ENCODE results near the gene SERPINA1. TPM values are rescaled to one million over a fixed set of nuclear protein-coding genes. Genes with fewer than 3 reads are reported as not detected.

Gene SERPINA1
- total RNA-seq, 1 donor from 2014 or later, result 4.4 TPM

- intact Hi-C loops (cut with micrococcal nuclease), result no loop called here
- no peak for TF ChIP-seq CTCF (IDR thresholded peaks at IDR 0.05; ENCODE audit: borderline replicate concordance)
- Histone ChIP-seq H3K9me3 (replicated peaks) (peaks cover 45% of the 10 kb centered on the region), H3K4me1 (no peaks in the 10 kb centered on the region), H3K36me3 (no peaks in the 10 kb centered on the region), H3K27ac (replicated peaks) (no peak overlapping the region), H3K4me3 (no peak overlapping the region), H3K27me3 (ENCODE audit: low read depth) (peaks cover 62% of the 10 kb centered on the region)
- no peak for DNase-seq
Measured at GRCh38 chr14:94408546-94409095, 20.2 kb upstream of the SERPINA1 start.

GRCh38 chr14:94407906-94408305, 19.5 kb upstream of the SERPINA1 start:
- Histone ChIP-seq H3K9me3 (replicated peaks) (peaks cover 45% of the 10 kb centered on the region), H3K27me3 (ENCODE audit: low read depth) (peaks cover 61% of the 10 kb centered on the region), H3K36me3 (no peaks in the 10 kb centered on the region), H3K27ac (replicated peaks) (no peak overlapping the region), H3K4me1 (no peaks in the 10 kb centered on the region), H3K4me3 (no peak overlapping the region)
- TF ChIP-seq CTCF (IDR thresholded peaks at IDR 0.05; ENCODE audit: borderline replicate concordance), result no peak
- intact Hi-C loops (cut with micrococcal nuclease), result no loop called here
- DNase-seq, result no peak

GRCh38 chr14:94406910-94407309, 18.5 kb upstream of the SERPINA1 start:
- Histone ChIP-seq H3K27me3 (ENCODE audit: low read depth) (peaks cover 61% of the 10 kb centered on the region), H3K4me3 (no peak overlapping the region), H3K27ac (replicated peaks) (no peak overlapping the region), H3K9me3 (replicated peaks) (peaks cover 45% of the 10 kb centered on the region), H3K36me3 (no peaks in the 10 kb centered on the region), H3K4me1 (no peaks in the 10 kb centered on the region)
- intact Hi-C loops (cut with micrococcal nuclease), result no loop called here
- DNase-seq, result no peak
- TF ChIP-seq CTCF (IDR thresholded peaks at IDR 0.05; ENCODE audit: borderline replicate concordance), result no peak

- H3K9me3 ChIP-seq (replicated peaks), result peaks cover 32% of the 10 kb centered on the region
- no peak for DNase-seq
- peaks cover 54% of the 10 kb centered on the region for H3K27me3 ChIP-seq (ENCODE audit: low read depth)
- no peaks in the 10 kb centered on the region for H3K36me3 ChIP-seq
- no peaks in the 10 kb centered on the region for H3K4me1 ChIP-seq
- TF ChIP-seq CTCF (IDR thresholded peaks at IDR 0.05; ENCODE audit: borderline replicate concordance), result no peak
- intact Hi-C loops (cut with micrococcal nuclease), result no loop called here
- no peak overlapping the region for H3K27ac ChIP-seq (replicated peaks)
- no peak overlapping the region for H3K4me3 ChIP-seq
Measured at GRCh38 chr14:94405486-94405885, 17.1 kb upstream of the SERPINA1 start.

GRCh38 chr14:94404561-94404960, 16.2 kb upstream of the SERPINA1 start:
- intact Hi-C loops (cut with micrococcal nuclease), result no loop called here
- peaks cover 27% of the 10 kb centered on the region for H3K9me3 ChIP-seq (replicated peaks)
- H3K27me3 ChIP-seq (ENCODE audit: low read depth), result peaks cover 55% of the 10 kb centered on the region

More at GRCh38 chr14:94404561-94404960, 16.2 kb upstream of the SERPINA1 start:
- no peak for TF ChIP-seq CTCF (IDR thresholded peaks at IDR 0.05; ENCODE audit: borderline replicate concordance)
- DNase-seq, result no peak
- Histone ChIP-seq H3K27ac (replicated peaks) (no peak overlapping the region), H3K4me1 (no peaks in the 10 kb centered on the region), H3K36me3 (no peaks in the 10 kb centered on the region), H3K4me3 (no peak overlapping the region)

Data from left ventricle myocardium inferior (tissue), 1 donor.